GM23248 (cell line): ENCODE measurements around the gene TECTA.

ENCODE experiments used
- EZH2 ChIP-seq: fragments of 200-600 bp; sonication (generic); IDR thresholded peaks from 2 replicates; pipeline ENCODE4 v1.6.1; 2018; ENCODE audit warnings: antibody characterized with exemption, mild to moderate bottlenecking; ENCODE audit not compliant: insufficient read depth, poor library complexity, severe bottlenecking
- EZH2phosphoT487 ChIP-seq: fragments of 200-600 bp; sonication (generic); IDR thresholded peaks from 2 replicates; pipeline ENCODE4 v1.6.1; 2018; ENCODE audit warnings: antibody characterized with exemption, moderate library complexity, mild to moderate bottlenecking, low read depth; ENCODE audit not compliant: insufficient read depth

- no peak for TF ChIP-seq EZH2
- TF ChIP-seq EZH2phosphoT487 = no peak
These were observed 43.1 kb upstream of the TECTA start for GRCh38 chr11:121057922-121058321.
